SK-N-MC (cell line): ENCODE measurements around the gene TLR6.

Source experiments
- EZH2 ChIP-seq: fragments of 200-600 bp; sonication (generic); IDR thresholded peaks from one replicate; pipeline ENCODE4 v1.6.1; 2017; ENCODE audit warnings: antibody characterized with exemption
- FOXP2 ChIP-seq: optimal IDR thresholded peaks from 2 replicates; pipeline ENCODE3; 2011; ENCODE audit warnings: mild to moderate bottlenecking, moderate library complexity; ENCODE audit not compliant: insufficient read depth; ENCODE audit errors: extremely low read length, control extremely low read depth
- POLR2AphosphoS5 ChIP-seq: IDR thresholded peaks from 2 replicates; pipeline ENCODE4 v1.6.1; 2012; ENCODE audit warnings: mild to moderate bottlenecking, low read depth, low read length, borderline replicate concordance

DNA sequence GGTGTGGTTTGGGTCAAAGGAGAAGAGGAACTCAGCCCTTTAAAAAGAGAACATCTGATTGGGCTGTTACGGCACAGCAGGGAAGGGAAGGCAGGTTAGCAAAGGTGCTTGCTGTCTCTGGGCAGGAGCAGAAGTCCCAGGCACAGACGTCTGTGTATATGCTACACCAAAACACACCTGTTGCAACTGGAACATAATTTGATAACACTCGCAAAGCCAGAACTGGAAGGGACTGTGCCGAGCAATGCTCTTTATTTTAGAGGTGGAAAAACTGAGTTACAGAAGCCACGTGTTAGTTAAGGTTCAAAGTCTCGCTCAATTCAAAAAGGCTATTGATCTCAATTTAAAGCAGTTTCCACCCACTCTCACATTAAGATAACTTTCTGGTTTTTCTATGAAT is 8.8 kb upstream of the TLR6 start:
- TF ChIP-seq EZH2: no peak
- no peak for TF ChIP-seq POLR2AphosphoS5
- TF ChIP-seq FOXP2: no peak
